HG02571 (cell line): ENCODE results near the gene MYO18A.

Experiments
- ATAC-seq: cut with Tn5 transposase; IDR thresholded peaks from one replicate; pipeline ENCODE4 v1.9.1; 2021; ENCODE audit warnings: mild to moderate bottlenecking, moderate library complexity; ENCODE audit not compliant: unreplicated experiment

The MYO18A gene

DNA sequence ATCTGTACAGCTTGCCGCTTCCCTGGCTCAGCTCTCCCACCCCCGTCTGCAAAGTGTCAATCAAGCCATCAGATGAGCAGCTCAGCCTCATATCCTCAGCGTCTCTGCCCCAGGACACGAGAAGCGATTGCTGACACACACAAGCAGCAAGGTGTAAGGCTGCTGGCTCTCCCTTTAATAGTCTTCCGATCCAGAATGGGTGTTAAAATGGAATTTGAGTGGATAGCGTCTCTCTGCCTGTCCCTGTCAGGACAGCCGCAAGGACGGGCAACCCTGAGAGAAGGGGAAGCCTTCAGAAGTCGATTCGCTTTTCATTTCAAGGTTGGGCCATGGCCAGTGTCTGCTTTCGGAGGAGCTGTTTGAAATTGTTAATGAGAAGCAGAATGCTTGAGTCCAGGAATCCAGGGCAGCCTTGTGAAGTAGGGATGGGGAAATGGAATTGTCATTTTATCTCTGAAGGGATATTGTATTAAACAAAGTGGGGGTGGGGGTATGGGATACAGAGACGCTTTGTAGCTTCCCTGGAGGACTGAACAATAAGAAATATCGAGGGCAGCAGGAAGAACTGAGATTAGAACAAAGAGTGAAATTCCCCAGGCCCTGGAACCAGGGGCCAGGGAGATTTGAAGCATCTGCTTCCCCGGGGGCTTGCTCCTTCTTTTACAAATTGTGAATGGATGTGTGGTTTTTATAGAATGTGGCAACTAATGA is 142.0 kb downstream of the MYO18A start:
- ATAC-seq, result no peak

DNA sequence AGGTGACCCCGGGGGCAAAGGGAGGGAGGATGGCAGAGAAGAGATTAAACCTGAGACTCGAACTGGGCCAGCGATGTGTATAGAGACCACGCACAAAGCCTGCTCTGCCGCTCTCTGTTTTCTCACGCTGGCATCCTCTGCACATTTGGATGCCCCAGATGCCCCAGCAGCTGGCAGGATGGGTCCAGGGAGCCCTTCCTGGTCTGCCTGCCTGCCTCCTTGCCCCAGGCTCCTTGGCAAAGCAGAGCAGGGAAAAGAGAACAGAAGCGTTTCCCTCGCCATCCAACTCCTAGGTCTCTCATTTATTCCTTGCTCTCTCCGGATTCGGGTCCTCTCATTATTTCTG is 142.5 kb downstream of the MYO18A start:
- ATAC-seq, result no peak

GRCh38 chr17:29036584-29036983 is 143.6 kb downstream of the MYO18A start:
- ATAC-seq, result no peak

DNA sequence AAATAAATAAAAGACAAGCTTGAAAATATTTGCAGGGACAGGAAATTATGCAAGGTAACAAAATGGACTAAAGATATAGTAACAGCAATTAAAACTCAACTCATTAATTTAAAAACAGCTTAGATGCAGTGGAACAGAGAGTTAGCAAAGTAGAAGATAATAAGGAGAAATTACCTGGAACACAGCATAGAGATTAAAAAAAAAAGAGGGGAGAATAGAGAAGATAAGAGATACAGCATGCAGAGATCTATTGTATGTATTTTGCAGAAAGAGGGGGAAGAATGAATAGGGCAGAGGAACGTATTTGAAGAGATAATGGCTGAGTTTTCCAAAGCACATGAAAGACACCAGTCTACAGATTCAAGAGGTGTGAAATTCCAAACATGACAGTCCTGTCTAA is 145.7 kb downstream of the MYO18A start:
- ATAC-seq, result no peak

GRCh38 chr17:29032857-29033197 is 147.4 kb downstream of the MYO18A start:
- no peak for ATAC-seq

GRCh38 chr17:29032013-29032856 is 148.0 kb downstream of the MYO18A start:
- no peak for ATAC-seq

DNA sequence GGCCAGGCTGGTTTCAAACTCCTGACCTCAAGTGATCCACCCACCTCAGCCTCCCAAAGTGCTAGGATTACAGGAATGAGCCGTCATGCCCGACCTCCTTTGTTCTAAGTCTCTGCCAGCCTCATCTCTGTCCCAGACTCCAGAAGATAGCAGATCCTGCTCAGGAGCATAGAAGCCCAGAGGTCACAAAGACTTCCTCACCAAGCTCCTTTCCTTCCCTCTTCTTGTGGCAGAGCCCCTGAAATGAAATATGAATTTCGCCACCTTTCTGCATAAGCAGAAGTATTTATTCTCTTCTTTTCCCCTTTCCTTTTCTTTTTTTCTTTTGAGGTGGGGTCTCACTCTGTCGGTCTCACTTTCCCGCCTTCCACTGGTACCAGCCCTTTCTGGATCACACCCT is 148.7 kb downstream of the MYO18A start:
- no peak for ATAC-seq

DNA sequence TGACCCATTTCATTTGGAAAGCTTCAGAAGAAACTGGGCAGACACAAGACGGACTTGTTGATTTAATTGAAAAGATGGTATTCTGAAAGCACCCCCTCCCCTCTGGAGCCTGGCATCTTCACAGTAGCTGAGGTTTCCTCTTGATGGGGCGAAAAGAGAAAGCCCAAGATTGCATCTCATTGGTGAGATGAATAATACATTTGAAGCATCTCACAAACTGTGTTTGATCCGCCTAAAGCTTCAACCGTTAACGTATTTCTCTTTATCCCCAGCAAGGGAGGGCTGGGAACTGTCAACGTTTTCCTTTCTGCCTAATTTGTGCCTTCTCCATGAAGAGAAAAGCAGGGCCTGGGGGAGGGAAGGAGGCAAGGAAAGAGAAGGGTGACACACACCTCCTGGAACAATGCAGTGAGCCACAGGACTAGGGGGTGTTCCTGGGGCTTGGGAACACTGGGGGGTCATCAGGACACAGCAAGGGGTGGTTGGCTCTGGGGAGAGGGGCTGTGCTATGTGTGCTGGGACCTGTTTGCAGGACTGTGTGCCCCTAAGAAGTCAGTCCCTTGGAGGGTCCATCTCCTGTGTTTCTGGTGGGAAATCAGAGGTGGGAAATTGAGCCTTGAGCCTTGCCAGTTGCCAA is 155.8 kb downstream of the MYO18A start:
- no peak for ATAC-seq

- no peak for ATAC-seq
Measured at GRCh38 chr17:29022074-29022473, 158.1 kb downstream of the MYO18A start.

- ATAC-seq, result no peak
Measured at GRCh38 chr17:29021226-29021625, 159.0 kb downstream of the MYO18A start.
